ENCODE measurements around the gene PIH1D1. TPM values are rescaled to one million over a fixed set of nuclear protein-coding genes. Genes with fewer than 3 reads are reported as not detected.

Gene PIH1D1
- total and polyA plus RNA-seq, 2 donors (not counting 3 experiments of a cell fraction or from before 2014, with no cell fraction given): 83.2 to 86.9 TPM

GRCh38 chr19:49499030-49499670, 47.5 kb upstream of the PIH1D1 start:
- dilution Hi-C loops (cut with MboI; ENCODE audit: extremely low pct_ligation_motif_present, low sequenced_read_pairs) (no loop called here), intact Hi-C loops (cut with micrococcal nuclease) (loop anchor here (5.0 kb wide), 1 partner anchor 308 kb away; no protein-coding TSS in a partner anchor)
- H3K9ac ChIP-seq (replicated peaks; ENCODE audit: extremely low read depth, insufficient read depth, low read length): no peak overlapping the region
- H3K9me1 ChIP-seq (replicated peaks; ENCODE audit: control insufficient read depth, extremely low read depth, insufficient read depth, low read length): no peaks in the 10 kb centered on the region
- H3K4me1 ChIP-seq (ENCODE audit: control insufficient read depth, extremely low read depth, insufficient read depth, low read length): peaks cover 36% of the 10 kb centered on the region
- FAIRE-seq: no peak
- peaks cover 29% of the 10 kb centered on the region for H3K79me2 ChIP-seq (ENCODE audit: control insufficient read depth, insufficient read depth, low read length)
- H3K27ac ChIP-seq (ENCODE audit: insufficient read depth, low read depth, low read length): no peak overlapping the region
- peaks cover 3% of the 10 kb centered on the region for H4K20me1 ChIP-seq (replicated peaks; ENCODE audit: control insufficient read depth, extremely low read depth, insufficient read depth, low read length)
- H3K9me3 ChIP-seq (replicated peaks; ENCODE audit: control insufficient read depth, insufficient read depth, low read length): no peaks in the 10 kb centered on the region
- no peak overlapping the region for H3K4me3 ChIP-seq (replicated peaks in 1 of 3; ENCODE audit: insufficient read depth in 1 of 3, low read depth in 1 of 3, low read length in 3 of 3)
- no peak for DNase-seq (ENCODE audit: low read depth, low spot score)
- BruUV-seq (replicated peaks): no TSS peak
- TF ChIP-seq FOS (IDR thresholded peaks at IDR 0.05; ENCODE audit: borderline replicate concordance, insufficient read depth, low read length): no peak
- TF ChIP-seq EZH2 (IDR thresholded peaks at IDR 0.05; ENCODE audit: borderline replicate concordance, low read depth, low read length, severe bottlenecking): no peak
- no peak for TF ChIP-seq MAX (IDR thresholded peaks at IDR 0.05; ENCODE audit: insufficient read depth, insufficient read length)
- no peak for TF ChIP-seq POLR2A (IDR thresholded peaks at IDR 0.05; ENCODE audit: low read depth, low read length)
- TF ChIP-seq GATA2 (IDR thresholded peaks at IDR 0.05; ENCODE audit: insufficient read depth, insufficient read length, low read depth, low read length): no peak
- TF ChIP-seq JUN (IDR thresholded peaks at IDR 0.05; ENCODE audit: borderline replicate concordance, insufficient read depth, insufficient read length, low read depth): no peak
- TF ChIP-seq MYC (IDR thresholded peaks at IDR 0.05; ENCODE audit: low read depth, low read length): no peak
- no peak for TF ChIP-seq POLR2AphosphoS5 (IDR thresholded peaks at IDR 0.05; ENCODE audit: insufficient read depth, low read depth, low read length)
- TF ChIP-seq CTCF (IDR thresholded peaks at IDR 0.05; ENCODE audit: extremely low read depth in 1 of 2, insufficient read depth in 1 of 2, low read depth in 1 of 2, low read length in 2 of 2): no peak
- ChIA-PET CTCF (interaction anchor here (1.3 kb wide), 1 partner anchor 23 kb away, joined by 3 read pairs; no protein-coding TSS in a partner anchor), POLR2A (interaction anchor here (0.8 to 1.1 kb wide), 2 partner anchors 72 to 177 kb away, joined by 3 to 4 read pairs; no protein-coding TSS in a partner anchor)
- H2AFZ ChIP-seq (ENCODE audit: low read depth, low read length): no peak overlapping the region
- peaks cover 9 to 24% of the 10 kb centered on the region in 2 experiments for H3K36me3 ChIP-seq (ENCODE audit: control insufficient read depth in 2 of 2, extremely low read depth in 1 of 2, insufficient read depth in 2 of 2, low read length in 2 of 2)
- H3K27me3 ChIP-seq (ENCODE audit: control insufficient read depth in 2 of 2, insufficient read depth in 2 of 2, low read length in 2 of 2): no peaks in the 10 kb centered on the region
- H3K4me2 ChIP-seq (ENCODE audit: insufficient read depth, low read length): peak overlapping the region; percentile 35

Measured in endothelial cell of umbilical vein (primary cell).